ENCODE results near the gene LCLAT1.

GRCh38 chr2:30567317-30567716 is 120.3 kb downstream of the LCLAT1 start:
- no peak for TF ChIP-seq CTCF (IDR thresholded peaks at IDR 0.05; ENCODE audit: borderline replicate concordance, extremely low read depth, low read length, poor library complexity, severe bottlenecking)
- no peak for TF ChIP-seq EZH2 (IDR thresholded peaks at IDR 0.05; ENCODE audit: borderline replicate concordance, low read depth, low read length, severe bottlenecking)

Measured in DND-41 (cell line).